GM12875 (cell line): ENCODE data around the gene FKBP5.
"Not testable (repeated sequence)": the region's sequence is repeated elsewhere in the genome, so short reads cannot be mapped to it uniquely, and the experiment has no call there.

Experiments
- H3K4me3 ChIP-seq: one replicate; pipeline ENCODE4 v1.5.1; 2011; ENCODE audit warnings: low read depth, low read length, control low read depth
- TF ChIP-seq, protein P1 (sequence below): IDR thresholded peaks from 2 replicates; pipeline ENCODE4 v1.5.1; 2011; ENCODE audit warnings: low read depth, mild to moderate bottlenecking, control low read depth, inconsistent platforms, low read length, moderate library complexity, borderline replicate concordance; ENCODE audit not compliant: insufficient read depth

Gene FKBP5

DNA sequence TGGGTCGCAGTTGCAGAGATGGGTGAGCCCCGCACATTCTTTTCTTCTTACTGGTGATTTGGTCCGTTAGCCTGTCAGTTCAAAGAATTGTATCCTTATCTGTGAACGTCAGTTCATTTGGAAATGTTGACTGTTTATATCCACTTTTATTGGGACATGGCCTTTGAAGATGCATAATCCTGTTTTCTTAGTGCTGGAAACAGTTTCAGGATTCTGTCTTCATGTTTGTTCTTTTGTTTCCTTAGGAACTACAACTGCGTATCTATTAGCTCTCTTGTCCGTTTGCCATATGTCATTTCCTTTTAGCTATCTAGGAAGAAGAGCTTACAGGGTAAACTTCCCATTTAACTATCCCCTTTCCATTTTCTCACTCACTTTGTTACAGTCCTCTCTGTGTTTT lies 141.0 kb downstream of the FKBP5 start:
- no peak overlapping the region for H3K4me3 ChIP-seq
- TF ChIP-seq, protein P1, sequence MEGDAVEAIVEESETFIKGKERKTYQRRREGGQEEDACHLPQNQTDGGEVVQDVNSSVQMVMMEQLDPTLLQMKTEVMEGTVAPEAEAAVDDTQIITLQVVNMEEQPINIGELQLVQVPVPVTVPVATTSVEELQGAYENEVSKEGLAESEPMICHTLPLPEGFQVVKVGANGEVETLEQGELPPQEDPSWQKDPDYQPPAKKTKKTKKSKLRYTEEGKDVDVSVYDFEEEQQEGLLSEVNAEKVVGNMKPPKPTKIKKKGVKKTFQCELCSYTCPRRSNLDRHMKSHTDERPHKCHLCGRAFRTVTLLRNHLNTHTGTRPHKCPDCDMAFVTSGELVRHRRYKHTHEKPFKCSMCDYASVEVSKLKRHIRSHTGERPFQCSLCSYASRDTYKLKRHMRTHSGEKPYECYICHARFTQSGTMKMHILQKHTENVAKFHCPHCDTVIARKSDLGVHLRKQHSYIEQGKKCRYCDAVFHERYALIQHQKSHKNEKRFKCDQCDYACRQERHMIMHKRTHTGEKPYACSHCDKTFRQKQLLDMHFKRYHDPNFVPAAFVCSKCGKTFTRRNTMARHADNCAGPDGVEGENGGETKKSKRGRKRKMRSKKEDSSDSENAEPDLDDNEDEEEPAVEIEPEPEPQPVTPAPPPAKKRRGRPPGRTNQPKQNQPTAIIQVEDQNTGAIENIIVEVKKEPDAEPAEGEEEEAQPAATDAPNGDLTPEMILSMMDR: no peak

DNA sequence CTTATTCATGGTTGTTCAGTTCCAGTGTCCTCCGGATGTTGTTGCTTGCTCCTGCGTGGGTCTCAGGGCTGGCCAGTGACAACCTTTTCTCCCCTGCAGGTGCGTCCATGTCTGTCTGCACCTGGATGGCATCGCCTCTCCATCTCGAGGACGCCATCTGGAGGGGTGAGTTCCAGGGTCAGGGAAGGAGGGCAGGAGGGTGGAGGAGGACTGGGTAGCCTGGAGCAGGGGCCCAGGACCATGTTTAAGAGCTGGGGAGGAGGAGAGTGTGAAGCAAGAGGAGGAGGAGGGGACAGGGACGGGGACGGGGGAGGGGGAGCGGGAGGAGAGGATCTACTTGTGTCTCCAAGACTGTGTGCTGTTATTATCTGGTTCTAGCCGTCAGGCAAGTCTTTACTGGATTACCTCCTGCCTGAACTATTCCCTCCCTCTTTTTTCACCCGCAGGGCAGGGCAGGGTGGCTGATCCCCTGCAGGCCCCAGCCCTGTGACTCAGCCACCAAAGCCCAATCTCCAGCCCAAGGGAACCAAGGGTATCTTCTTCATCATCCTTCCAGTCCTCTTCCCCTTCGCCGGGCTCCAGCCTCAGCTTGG lies 143.8 kb downstream of the FKBP5 start:
- TF ChIP-seq, protein P1: no peak
- no peak overlapping the region for H3K4me3 ChIP-seq

DNA sequence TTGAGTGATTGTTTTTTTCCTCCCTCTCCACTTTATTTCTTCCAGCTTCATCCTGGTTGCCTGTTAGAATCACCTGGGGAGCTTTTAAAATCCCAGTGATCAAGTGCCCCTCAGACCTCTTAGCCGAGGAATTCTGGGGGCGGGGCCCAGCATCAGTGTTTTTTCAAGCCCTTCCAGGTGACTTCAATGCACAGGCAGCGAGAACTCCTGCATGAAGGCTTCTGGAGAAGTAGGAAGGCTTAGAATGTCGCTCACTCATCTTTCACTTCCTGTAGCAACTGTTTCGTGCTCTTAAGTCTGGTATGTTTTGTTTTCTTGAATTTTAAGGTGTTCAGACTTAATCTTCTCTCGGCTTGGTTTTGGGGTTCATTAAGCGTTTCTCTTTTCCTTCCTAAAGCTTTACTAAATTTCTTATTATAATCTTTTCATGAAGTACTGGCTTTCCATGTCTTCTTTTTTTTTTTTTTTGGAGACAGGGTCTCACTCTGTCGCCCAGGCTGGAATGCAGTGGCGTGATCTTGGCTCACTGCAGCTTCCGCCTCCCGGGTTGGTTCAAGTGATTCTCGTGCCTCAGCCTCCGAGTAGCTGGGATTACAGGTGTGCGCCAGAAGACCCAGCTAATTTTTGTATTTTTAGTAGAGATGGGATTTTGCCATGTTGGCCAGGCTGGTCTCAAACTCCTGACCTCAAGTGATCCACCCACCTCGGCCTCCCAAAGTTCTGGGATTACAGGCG lies 145.1 kb downstream of the FKBP5 start:
- TF ChIP-seq, protein P1: no peak

DNA sequence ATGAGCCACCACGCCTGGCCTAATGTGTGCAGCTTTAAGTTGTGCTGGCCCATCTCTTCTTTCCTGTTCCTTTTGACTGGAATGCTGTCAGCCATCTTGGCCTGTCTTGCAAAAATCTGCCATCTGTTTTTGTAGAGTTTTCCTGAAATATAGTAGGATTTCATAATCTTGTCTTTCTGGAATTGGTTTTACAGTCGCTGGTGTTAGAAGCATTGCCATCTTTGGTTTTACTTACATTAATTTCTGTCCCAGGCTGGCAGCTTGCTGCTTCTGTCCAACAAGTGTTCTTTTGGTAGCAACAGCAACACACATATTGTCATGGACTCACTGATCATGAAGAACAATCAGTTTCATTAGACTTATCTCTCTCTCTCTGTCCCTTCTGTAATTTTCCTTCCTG lies 146.9 kb downstream of the FKBP5 start:
- TF ChIP-seq, protein P1: no peak
- no peak overlapping the region for H3K4me3 ChIP-seq

More for the DNA sequence above, 145.1 kb downstream of the FKBP5 start:
- no peak overlapping the region for H3K4me3 ChIP-seq

DNA sequence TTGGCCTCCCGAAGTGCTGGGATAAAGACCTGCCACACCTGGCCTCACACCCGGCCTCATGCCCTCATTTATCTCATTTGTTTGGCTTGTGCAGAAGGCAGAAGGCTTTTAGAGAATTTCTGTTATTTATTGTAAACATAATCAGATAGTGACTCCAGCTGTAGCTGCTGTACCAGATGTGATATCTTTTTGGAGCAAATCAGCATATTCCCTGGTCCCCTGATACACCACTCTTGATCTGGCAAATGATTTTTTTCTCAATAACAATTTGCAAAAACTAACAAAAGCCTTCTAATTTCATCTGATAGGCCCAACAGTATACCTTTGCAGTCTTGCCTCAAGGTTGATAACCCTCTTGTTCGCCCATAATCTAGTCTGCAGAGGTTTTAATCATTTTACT lies 149.5 kb downstream of the FKBP5 start:
- H3K4me3 ChIP-seq: no peak overlapping the region
- TF ChIP-seq, protein P1: no peak

DNA sequence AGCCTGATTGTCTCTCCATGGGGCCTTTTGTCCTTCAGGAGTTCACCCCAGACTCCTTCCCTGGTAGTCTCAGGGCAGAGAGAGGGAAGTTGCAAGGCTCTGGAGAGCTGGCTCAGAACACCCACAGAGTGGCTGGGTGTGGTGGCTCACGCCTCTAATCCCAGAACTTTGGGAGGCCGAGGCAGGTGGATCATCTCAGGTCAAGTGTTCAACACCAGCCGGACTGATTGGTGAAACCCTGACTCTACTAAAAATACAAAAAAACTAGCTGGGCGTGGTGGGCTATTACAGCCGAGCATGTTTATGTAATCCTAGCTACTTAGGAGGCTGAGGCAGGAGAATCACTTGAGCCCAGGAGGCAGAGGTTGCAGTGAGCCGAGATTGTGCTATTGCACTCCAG lies 152.9 kb downstream of the FKBP5 start:
- not testable (repeated sequence) for H3K4me3 ChIP-seq

DNA sequence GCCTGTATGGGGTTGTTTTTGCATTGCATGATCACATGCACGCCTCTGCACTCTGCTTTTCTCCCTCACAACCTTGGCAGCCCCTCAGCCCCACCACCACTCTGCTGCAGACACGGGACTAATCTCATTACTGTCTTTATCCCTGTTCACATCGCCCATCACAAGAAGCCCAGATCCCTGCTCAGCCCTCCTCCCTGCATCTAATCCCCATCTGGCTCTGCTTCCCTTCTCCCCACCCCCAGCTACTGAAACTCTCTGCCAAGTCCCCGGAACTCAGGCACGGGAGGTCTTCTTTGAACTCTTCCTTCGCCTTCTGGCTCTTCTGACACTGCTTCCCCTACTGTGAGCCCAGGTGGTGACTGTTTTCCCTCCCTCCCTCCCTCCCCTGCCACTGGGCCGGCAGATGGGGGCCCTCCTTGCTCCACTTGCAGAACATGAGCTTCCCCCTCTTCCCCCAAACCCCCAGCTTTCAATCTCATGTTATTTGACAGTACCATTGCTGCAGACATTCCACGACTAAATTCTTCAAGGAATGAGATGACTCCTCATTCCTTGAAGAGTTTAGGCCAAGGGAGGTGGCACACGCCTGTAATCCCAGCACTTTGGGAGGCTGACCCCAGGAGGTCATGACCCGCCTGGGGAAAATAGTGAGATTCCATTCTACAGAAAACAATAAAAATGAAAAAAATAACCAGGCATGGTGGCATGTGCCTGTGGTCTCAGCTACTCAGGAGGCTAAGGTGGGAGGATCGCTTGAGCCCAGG lies 154.1 kb downstream of the FKBP5 start:
- no peak overlapping the region for H3K4me3 ChIP-seq
- TF ChIP-seq, protein P1: no peak
